Calu3 (cell line): Measurements from ENCODE around the gene BRF1. TPM values are rescaled to one million over a fixed set of nuclear protein-coding genes. Genes with fewer than 3 reads are reported as not detected.

Experiments
- BruUV-seq: library from RNA; stranded (reverse); fragments of 400-500 nt; replicated peaks from 2 replicates; lab custom pipeline; 2021; lab: Mats Ljungman, UMichigan
- CTCF ChIA-PET: fragments of 300-600 bp; sonication (Branson Sonifier 250); formaldehyde crosslinking; loops from one replicate; lab custom pipeline; 2022; ENCODE audit warnings: antibody characterized with exemption; lab: Charles Lee
- DNase-seq: peaks from one replicate; pipeline ENCODE4 v3.0.0; 2022
- H3K27ac Mint-ChIP-seq: one replicate; pipeline ENCODE4 v1.8.0; 2022; ENCODE audit warnings: mixed read lengths; ENCODE audit not compliant: unreplicated experiment
- H3K27me3 Mint-ChIP-seq: one replicate; pipeline ENCODE4 v1.8.0; 2022; ENCODE audit warnings: mixed read lengths; ENCODE audit not compliant: unreplicated experiment
- H3K36me3 Mint-ChIP-seq: one replicate; pipeline ENCODE4 v1.8.0; 2022; ENCODE audit warnings: mild to moderate bottlenecking, moderate library complexity, mixed read lengths; ENCODE audit not compliant: insufficient read depth, unreplicated experiment
- H3K4me1 Mint-ChIP-seq: one replicate; pipeline ENCODE4 v1.8.0; 2022; ENCODE audit warnings: mild to moderate bottlenecking, low read depth, mixed read lengths; ENCODE audit not compliant: unreplicated experiment
- H3K4me3 Mint-ChIP-seq: one replicate; pipeline ENCODE4 v1.8.0; 2022; ENCODE audit warnings: mild to moderate bottlenecking, low read depth, moderate library complexity, mixed read lengths; ENCODE audit not compliant: unreplicated experiment
- H3K9me3 Mint-ChIP-seq: one replicate; pipeline ENCODE4 v1.8.0; 2022; ENCODE audit warnings: low read depth, mixed read lengths; ENCODE audit not compliant: unreplicated experiment
- CTCF ChIP-seq: fragments of 200-600 bp; IDR thresholded peaks from one replicate; pipeline ENCODE4 v1.8.0; 2022; ENCODE audit warnings: antibody characterized with exemption; ENCODE audit not compliant: unreplicated experiment
- intact Hi-C: fragments of 100-400 bp; cut with micrococcal nuclease; formaldehyde crosslinking; loops from one replicate; pipeline ENCODE4 v1.10.0; 2022; ENCODE audit not compliant: unreplicated experiment
- total RNA-seq: library from RNA; stranded (reverse); gene quantifications from 2 replicates; pipeline ENCODE4 v1.2.3, GENCODE V29; 2022

Gene BRF1
- total RNA-seq, 1 experiment from 2014 or later: 38.4 TPM

- intact Hi-C loops: no loop called here
- H3K27ac Mint-ChIP-seq: no peak overlapping the region
Observed at GRCh38 chr14:105257464-105257863, 43.3 kb downstream of the BRF1 start.

GRCh38 chr14:105256292-105256960 lies 44.4 kb downstream of the BRF1 start:
- CTCF ChIA-PET: no interaction called here
- intact Hi-C loops: no loop called here
- Mint-ChIP-seq H3K27me3 (no peaks in the 10 kb centered on the region), H3K36me3 (peaks cover 5% of the 10 kb centered on the region), H3K4me1 (no peaks in the 10 kb centered on the region), H3K9me3 (no peaks in the 10 kb centered on the region), H3K27ac (no peak overlapping the region), H3K4me3 (no peak overlapping the region)
- TF ChIP-seq CTCF: no peak
- BruUV-seq: no TSS peak
- DNase-seq: no peak

More at GRCh38 chr14:105257464-105257863, 43.3 kb downstream of the BRF1 start:
- no TSS peak for BruUV-seq
- DNase-seq: no peak
- no peak overlapping the region for H3K4me3 Mint-ChIP-seq
- H3K9me3 Mint-ChIP-seq: no peaks in the 10 kb centered on the region
- no peak for TF ChIP-seq CTCF
- peaks cover 5% of the 10 kb centered on the region for H3K36me3 Mint-ChIP-seq
- H3K4me1 Mint-ChIP-seq: no peaks in the 10 kb centered on the region
- H3K27me3 Mint-ChIP-seq: no peaks in the 10 kb centered on the region
- CTCF ChIA-PET: no interaction called here

- Mint-ChIP-seq H3K36me3 (peaks cover 13% of the 10 kb centered on the region), H3K4me3 (no peak overlapping the region), H3K9me3 (no peaks in the 10 kb centered on the region), H3K4me1 (no peaks in the 10 kb centered on the region), H3K27ac (no peak overlapping the region), H3K27me3 (no peaks in the 10 kb centered on the region)
- CTCF ChIA-PET: no interaction called here
- DNase-seq: no peak
- BruUV-seq: no TSS peak
- TF ChIP-seq CTCF: no peak
- intact Hi-C loops: no loop called here
Observed at GRCh38 chr14:105255021-105255507, 45.7 kb downstream of the BRF1 start.

- no peak for DNase-seq
- intact Hi-C loops: no loop called here
- H3K36me3 Mint-ChIP-seq: peaks cover 25% of the 10 kb centered on the region
- H3K27me3 Mint-ChIP-seq: no peaks in the 10 kb centered on the region
- no peaks in the 10 kb centered on the region for H3K9me3 Mint-ChIP-seq
- no peak for TF ChIP-seq CTCF
- no peak overlapping the region for H3K27ac Mint-ChIP-seq
- no TSS peak for BruUV-seq
- no peak overlapping the region for H3K4me3 Mint-ChIP-seq
- CTCF ChIA-PET: interaction anchor here (0.7 kb wide), 1 partner anchor 24 kb away, joined by 3 read pairs; no protein-coding TSS in a partner anchor
- no peaks in the 10 kb centered on the region for H3K4me1 Mint-ChIP-seq
Observed at GRCh38 chr14:105253329-105253682, 47.5 kb downstream of the BRF1 start.
